Activated CD4-positive, alpha-beta T cell treated with anti-CD3 and anti-CD28 coated beads, Interleukin-2, Interleukin-6, amounts not matched to agents 100 ng/mL and 50 ng/mL, durations not matched to agents 16 hours and 8 hours (primary cell): ENCODE data around the gene RHCE.
"Not testable (repeated sequence)": the region's sequence is repeated elsewhere in the genome, so short reads cannot be mapped to it uniquely, and the experiment has no call there.

ENCODE experiments used
- DNase-seq: peaks from one replicate; pipeline ENCODE4 v3.0.0-alpha.2; 2020

Gene RHCE

DNA sequence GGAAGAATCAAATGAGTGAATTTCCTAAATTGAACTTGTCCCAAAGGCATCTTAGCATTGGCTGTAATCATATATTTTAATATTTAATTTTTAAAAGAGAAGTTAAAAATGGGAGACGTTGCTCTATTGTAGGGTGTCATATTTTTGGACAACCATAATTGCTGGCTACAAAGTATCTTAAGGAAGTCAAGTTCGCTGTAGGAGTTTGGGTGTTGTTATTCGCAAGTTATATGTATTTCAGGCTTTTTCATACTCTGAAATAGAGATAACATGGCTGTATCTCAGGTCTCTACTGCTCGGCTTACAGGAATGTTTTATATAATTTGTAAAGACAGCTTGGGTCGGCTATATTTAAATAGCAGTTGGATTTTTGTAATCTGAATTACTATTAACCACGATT lies 81.6 kb downstream of the RHCE start:
- no peak for DNase-seq

DNA sequence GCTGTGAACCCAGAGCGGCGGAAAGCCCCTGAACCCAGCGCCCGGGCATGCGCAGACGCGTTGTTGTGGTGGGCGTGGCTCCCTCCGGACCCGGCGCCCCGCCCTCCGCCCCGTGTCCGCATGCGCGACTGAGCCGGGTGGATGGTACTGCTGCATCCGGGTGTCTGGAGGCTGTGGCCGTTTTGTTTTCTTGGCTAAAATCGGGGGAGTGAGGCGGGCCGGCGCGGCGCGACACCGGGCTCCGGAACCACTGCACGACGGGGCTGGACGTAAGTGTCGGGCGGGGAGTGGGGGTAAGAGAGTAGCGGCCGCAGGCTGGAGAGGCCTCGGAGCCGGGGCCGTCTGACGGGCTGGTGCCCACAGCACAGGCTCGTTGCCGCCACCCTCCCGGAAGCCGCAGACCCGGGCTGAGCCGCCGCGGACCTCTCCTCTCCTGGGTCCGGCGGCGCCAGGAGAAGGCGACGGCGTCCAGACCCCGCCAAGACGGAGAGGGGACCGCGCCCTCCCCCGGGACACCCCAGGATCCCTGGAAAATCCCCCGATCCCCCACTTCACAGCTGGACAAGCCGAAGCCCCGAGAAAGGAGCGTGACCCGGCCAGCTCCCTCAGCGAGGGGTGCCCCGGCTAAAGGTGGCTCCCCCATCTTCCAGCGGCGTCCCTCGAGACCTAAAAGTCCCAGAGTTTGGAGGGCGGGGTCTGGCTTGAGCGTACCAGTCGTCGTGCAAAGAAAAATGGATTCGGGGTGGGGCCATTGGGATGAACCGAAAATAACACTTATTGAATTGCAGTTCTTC lies 82.2 kb downstream of the RHCE start, which contains the start of gene TMEM50A:
Gene TMEM50A, plus strand, starts transcription at position 147 of the 794 bp plus-strand sequence. CDS start 2,153 bp downstream, outside the sequence.
- DNase-seq: peak; percentile 92

DNA sequence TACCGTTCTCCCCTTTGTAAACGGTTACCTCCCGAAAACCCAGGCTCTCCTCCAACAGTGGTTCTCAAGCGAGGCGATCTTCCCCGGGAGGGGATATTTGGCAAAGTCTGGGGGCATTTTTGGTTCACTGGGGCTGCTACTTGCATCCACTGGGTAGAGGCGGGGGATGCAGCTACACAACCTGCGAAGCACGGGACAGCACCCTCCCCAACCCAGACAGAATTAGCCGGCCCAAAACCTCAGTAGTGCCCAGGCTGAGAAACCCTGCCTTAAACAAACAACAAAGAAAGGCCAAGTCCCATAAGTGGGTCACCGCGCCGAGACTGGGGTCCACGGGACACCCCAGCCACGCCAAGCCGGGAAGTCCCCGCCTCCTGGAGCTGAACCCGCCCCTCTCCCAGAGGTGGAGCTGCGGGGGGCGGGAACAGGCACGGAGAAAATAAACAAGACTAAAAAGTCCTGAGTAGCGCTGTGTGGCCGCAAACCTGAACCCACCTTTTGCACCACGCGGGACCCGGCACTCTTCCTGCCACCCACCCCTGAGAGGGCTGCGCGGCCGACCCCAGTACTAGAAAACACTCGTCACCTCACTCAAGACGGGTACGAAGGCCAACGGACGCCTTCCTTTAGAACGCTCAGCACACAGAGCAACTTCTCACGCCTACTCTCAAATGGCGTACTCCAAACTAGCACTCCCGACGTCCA lies 83.0 kb downstream of the RHCE start:
- not testable (repeated sequence) for DNase-seq

- DNase-seq: peak; percentile 35
Measured at GRCh38 chr1:25336922-25337354, 83.7 kb downstream of the RHCE start.

GRCh38 chr1:25329950-25330349 lies 90.7 kb downstream of the RHCE start:
- not testable (repeated sequence) for DNase-seq

DNA sequence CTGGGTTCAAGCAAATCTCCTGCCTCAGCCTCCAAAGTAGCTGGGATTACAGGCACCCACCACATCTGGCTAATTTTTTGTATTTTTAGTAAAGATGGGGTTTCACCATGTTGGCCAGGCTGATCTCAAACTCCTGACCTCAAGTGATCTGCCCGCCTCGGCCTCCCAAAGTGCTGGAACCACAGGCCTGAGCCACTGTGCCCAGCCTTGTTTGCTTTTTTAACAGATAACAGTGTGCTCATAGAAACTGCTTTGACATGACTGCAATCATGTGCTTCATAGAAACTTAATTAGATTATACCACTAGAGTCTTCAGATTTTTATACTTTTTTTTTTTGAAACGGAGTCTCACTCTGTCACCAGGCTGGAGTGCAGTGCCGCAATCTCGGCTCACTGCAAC lies 91.3 kb downstream of the RHCE start:
- DNase-seq: not testable (repeated sequence)

DNA sequence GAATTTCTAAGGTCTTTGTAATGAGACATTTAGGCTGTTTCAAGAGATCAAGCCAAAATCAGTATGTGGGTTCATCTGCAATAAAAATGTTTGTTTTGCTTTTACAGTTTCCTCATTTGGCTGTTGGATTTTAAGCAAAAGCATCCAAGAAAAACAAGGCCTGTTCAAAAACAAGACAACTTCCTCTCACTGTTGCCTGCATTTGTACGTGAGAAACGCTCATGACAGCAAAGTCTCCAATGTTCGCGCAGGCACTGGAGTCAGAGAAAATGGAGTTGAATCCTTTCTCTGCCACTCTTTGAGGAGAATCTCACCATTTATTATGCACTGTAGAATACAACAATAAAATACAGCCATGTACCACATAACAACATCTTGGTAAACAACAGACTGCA lies 91.8 kb downstream of the RHCE start:
- not testable (repeated sequence) for DNase-seq

GRCh38 chr1:25327864-25328790 lies 92.5 kb downstream of the RHCE start:
- DNase-seq: not testable (repeated sequence)

DNA sequence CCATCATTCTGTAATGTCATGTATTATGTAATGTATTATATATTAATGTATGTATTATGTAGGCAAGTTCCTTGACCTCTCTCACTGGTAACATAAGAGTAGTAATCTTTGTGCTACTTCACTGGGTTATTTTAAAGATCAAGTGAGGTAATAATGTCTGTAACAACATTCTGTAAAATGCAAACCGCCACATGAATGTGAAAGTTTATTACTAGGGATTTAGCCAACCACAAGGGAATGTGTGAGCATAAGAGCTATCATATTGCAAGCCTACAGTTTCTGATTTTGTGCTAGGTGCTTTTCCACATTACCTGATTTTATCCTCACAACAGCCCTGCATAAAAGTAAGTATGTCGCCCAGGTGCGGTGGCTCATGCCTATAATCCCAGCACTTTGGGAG lies 96.2 kb downstream of the RHCE start:
- not testable (repeated sequence) for DNase-seq

GRCh38 chr1:25322127-25322526 lies 98.5 kb downstream of the RHCE start:
- not testable (repeated sequence) for DNase-seq

DNA sequence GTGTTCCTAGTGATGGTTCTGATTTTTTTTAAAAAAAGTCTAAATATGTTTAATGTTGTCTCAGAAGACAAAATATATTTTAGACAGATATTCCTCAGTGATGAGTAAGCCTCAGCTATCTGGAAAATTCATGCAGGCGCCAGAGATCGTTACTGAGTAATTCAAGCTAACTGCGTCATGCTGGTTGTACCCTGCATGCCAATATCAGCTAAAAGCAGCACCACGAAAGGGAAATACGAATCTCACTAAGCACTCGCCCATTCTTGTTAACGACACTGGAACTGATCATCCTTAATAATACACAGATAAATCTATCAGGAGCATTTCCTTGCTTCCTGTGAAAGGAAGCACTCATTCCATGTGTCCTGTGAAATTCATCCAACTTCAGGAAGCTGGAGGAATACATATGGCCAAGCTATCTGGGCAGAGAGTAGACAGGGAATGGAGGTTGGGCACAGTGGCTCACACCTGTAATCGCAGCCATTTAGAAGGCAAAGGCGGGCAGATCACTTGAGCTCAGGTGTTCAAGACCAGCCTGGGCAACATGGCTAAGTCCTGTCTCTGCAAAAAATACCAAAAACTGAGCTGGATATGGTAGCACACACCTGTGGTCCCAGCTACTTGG lies 100.2 kb downstream of the RHCE start:
- not testable (repeated sequence) for DNase-seq

GRCh38 chr1:25312806-25313470 lies 107.7 kb downstream of the RHCE start:
- DNase-seq: not testable (repeated sequence)
